NCI-H2171 treated with DMSO at 0.1 percent for 48 hours (cell line): ENCODE measurements around the gene ZSWIM1.
"Not testable (repeated sequence)": the region's sequence is repeated elsewhere in the genome, so short reads cannot be mapped to it uniquely, and the experiment has no call there.

ENCODE experiments used
- DNase-seq: peaks from one replicate; lab custom pipeline; 2025; lab: John Stamatoyannopoulos, UW

Gene ZSWIM1

DNA sequence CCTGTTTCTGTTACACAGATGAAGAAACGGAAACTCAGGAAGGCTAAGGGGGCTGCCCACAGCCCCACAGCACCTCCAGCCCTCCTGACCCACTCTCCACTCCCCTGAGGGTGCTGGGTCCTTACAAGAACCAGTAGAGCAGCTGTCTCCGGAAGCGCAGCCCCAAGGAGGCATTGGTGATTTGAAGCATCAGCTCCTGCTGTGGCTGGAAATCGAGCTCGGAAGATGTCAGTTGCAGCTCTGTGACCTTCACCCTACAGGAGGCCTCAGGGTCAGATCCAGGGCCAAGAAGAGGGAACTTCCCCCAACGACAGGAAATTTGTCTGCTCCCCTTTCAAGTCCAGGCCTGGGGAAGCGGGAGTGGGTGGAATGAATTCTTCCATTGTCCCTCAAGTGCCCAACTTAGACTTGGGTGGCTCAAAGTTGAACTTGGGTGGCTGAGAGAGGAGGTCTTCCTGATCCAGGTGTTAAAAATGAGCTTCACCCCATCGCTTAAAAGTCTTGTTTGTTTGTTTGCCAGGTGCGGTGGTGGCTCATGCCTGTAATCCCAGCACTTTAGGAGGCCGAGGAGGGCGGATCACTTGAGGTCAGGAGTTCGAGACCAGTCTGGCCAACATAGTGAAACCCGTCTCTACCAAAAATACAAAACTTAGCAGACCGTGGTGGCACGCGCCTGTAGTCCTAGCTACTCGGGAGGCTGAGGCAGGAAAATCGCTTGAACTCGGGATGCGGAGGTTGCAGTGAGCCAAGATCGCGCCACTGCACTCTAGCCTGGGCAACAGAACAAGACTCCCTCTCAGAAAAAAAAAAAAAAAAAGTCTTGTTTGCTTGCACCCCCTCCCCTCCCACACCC, 29.0 kb downstream of the ZSWIM1 start:
- DNase-seq, result no peak

DNA sequence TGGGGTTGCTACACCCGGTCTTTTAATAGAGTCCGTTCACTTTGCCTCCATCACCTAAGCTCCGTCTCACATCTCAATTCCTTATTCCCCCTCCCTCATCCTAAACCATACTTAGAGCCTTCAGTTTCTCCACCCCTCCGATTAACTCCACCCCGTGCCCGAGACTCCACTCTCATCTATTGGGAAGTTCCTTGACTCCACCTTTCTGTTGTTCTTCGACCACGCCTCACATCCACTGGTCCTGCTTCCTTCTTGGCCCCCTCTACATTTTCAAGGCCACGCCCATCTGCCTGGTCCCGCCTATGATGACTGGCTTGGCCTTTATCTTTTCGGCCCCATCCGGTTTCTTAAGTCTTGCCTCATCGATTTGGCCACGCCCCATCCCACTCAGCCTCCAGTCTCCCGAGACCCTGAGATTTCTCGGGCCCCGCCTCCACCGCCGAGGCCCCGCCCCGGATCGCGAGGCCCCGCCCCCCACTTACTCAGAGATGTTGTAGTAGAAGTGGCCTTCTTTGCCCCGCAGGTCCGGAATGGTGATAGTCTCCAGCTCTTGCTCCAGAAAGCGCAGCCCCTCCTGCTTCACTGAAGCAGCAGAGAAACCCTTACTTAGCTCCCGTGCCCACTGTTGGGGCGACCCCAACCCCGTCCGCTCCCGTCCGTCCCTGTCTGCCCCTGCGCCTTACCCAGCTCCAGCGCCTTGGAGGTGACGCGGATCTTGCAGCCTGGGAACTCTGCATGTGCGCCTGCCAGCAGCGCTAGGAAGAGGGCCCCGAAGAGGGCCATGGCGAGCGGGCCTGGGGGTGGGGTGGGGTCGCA, 29.9 kb downstream of the ZSWIM1 start:
- DNase-seq, result peak; percentile 98

DNA sequence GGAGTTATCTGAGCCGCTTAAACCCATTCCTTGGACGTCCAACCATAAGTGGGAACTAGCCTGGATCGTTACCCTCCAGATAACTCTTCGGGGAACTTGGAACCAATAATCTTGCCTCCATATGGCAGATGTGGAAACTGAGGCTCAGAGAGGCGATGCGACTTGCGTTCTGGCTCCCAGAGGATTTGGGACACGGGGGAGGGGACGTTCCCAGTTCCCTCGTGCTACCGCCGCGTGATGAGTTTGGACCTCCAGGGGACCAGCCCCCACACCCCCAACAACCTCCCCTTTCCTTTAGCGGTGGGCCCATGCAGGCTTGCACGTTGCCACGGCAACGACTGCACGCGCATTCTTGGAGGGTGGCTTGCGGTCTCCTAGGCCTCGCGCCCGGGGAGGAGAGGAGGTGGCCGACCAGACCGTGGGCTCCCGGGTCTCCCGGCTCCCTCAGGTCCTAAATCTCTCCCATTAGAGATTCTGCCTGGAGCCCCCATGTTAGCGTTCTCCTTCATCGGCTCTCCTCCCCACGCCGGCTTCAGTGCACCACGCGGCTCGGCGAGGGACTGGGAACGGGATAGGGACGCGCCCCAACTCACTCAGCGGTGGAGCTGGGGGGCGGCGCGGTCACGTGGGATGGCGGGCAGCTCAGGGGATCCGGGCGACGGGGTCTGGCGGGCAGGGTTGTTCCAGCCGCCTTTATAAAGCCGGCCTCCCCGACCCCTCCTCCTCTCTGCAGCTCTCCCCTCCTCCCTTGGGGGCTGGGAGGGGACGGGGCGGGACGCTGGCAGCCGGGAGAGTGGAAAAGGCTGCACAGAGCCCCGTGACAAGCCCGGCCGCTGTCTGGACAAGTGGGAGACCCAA, 30.7 kb downstream of the ZSWIM1 start, which contains the start of gene PLTP:
Gene PLTP (minus strand): TSS at position 670 of the 858 bp plus-strand sequence. CDS start 703 bp downstream, outside the sequence.
- peak; percentile 46 for DNase-seq

DNA sequence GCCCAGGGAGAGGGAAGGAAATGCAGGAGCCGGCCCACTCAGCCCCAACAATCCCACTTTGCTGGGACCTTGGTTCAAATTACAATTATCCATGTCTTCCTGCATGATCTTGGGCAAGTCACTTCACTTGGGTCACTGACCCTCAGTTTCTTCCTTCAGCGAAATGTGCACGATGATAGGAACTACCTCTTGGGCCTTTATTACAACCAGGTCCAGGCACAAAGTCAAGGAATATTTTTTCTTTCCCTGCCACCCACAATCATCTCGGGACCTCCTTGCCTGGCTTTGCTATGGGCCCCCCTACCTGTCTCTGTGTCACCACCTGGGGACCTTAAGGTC, 31.3 kb downstream of the ZSWIM1 start:
- DNase-seq, result no peak

- no peak for DNase-seq
Observed at GRCh38 chr20:45913116-45913515, 32.1 kb downstream of the ZSWIM1 start.

GRCh38 chr20:45917790-45918141, 36.7 kb downstream of the ZSWIM1 start:
- peak; percentile 16 for DNase-seq

- DNase-seq, result no peak
Observed at GRCh38 chr20:45918182-45918737, 37.2 kb downstream of the ZSWIM1 start.

GRCh38 chr20:45918779-45919537, 37.9 kb downstream of the ZSWIM1 start:
- DNase-seq, result no peak

DNA sequence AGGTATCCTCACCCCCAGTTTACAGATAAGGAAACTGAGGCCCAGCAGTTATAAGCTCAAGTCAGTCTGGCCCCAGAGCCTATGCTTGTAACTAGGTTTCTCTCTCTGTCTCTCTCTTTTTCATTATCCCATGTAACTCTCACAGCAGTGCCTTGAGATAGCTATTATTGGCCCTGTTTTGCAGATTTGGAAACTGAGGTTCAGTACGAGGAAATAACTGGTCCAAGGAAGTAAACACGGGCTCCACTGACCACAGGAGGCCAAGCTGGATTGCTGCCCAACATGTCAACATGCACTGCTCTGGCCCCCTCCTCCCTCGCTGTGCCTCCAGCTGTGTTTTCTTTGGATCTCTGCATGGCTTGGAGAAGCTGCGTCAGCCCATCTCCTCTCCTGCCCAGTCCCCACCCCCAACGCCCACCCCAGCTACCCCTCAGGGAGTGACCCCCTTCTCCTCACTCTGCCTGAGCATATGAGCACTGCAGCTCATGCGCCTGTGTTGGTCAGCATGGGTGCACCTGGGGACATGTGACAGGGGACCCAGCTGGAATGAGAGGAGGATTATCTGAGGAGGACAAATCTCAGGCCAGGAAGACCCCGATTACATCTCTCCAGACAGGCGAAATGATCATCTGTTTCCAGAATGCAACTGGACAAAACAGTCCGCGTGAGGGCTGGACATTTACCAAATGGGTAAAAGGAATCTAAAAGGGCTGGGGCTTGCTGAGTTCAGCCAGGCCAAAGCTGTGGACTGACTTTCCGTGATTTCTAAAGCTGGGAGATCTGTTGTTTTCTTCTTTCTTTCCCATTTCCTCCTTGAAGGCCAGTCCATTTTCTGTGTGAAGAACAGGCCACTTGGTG, 38.7 kb downstream of the ZSWIM1 start:
- no peak for DNase-seq

GRCh38 chr20:45920462-45921336, 39.7 kb downstream of the ZSWIM1 start:
- no peak for DNase-seq

- no peak for DNase-seq
Observed at GRCh38 chr20:45921337-45922189, 40.5 kb downstream of the ZSWIM1 start.

GRCh38 chr20:45924391-45925261, 43.6 kb downstream of the ZSWIM1 start:
- DNase-seq, result peak; percentile 20

DNA sequence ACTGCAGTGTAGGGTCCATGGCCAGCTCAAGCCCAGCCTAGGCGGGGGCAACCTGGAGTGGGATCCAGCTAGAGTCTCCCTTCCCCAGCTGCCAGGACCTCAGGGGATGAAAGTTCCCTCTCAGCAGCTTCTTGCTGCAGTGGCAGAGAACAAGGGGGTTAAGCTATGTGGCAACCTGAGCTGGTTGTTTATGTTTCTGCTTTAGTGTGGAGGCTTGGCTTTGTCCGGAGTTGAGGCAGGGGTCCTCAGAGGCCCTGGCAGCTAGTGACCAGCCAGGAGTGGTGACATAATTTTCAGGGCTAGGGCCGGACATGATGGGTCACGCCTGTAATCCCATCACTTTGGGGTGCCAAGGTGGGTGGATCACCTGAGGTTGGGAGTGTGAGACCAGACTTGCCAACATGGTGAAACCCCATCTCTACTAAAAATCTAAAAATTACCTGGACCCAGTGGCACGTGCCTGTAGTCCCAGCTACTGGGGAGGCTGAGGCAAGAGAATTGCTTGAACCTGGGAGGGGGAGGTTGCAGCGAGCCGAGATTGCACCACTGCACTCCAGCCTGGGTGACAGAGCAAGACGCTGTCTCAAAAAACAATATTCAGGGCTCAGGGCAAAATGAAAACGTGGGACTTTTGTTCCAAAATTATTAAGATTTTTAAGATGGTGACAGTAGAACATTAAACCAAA, 44.9 kb downstream of the ZSWIM1 start:
- DNase-seq, result no peak

GRCh38 chr20:45926731-45927070, 45.7 kb downstream of the ZSWIM1 start:
- no peak for DNase-seq

- no peak for DNase-seq
Observed at GRCh38 chr20:45927071-45927878, 46.2 kb downstream of the ZSWIM1 start.

- not testable (repeated sequence) for DNase-seq
Observed at GRCh38 chr20:45931680-45932079, 50.7 kb downstream of the ZSWIM1 start.
